Neural crest cell (in vitro differentiated cells): ENCODE results near the gene LETM1. TPM values are rescaled to one million over a fixed set of nuclear protein-coding genes. Genes with fewer than 3 reads are reported as not detected.

ENCODE experiments used
- DNase-seq: peaks from one replicate; pipeline ENCODE4 v3.0.0; 2021; ENCODE audit warnings: low read depth, mixed read lengths, low spot score
- H3K27ac Mint-ChIP-seq: one replicate; pipeline ENCODE4 v1.8.0; 2021; ENCODE audit warnings: mild to moderate bottlenecking, mixed read lengths; ENCODE audit not compliant: unreplicated experiment
- H3K27me3 Mint-ChIP-seq: 2 replicates; pipeline ENCODE4 v1.8.0; 2021; ENCODE audit warnings: low read depth, mild to moderate bottlenecking, mixed read lengths
- H3K36me3 Mint-ChIP-seq: 2 replicates; pipeline ENCODE4 v1.8.0; 2021; ENCODE audit warnings: low read depth, mild to moderate bottlenecking, mixed read lengths
- H3K4me1 Mint-ChIP-seq: 2 replicates; pipeline ENCODE4 v1.8.0; 2021; ENCODE audit warnings: mixed read lengths
- H3K4me3 Mint-ChIP-seq: one replicate; pipeline ENCODE4 v1.8.0; 2021; ENCODE audit warnings: mild to moderate bottlenecking, mixed read lengths
- H3K9me3 Mint-ChIP-seq: 2 replicates; pipeline ENCODE4 v1.8.0; 2021; ENCODE audit warnings: mixed read lengths
- total RNA-seq: library from RNA; stranded (reverse); gene quantifications from 2 replicates; pipeline ENCODE4 v1.2.1, GENCODE V29; 2021
- TF ChIP-seq, protein P1 (sequence below): fragments of 200-600 bp; sonication (generic); conservative IDR thresholded peaks from 2 replicates; pipeline ENCODE4 v1.5.0; 2021; ENCODE audit warnings: antibody characterized with exemption, mild to moderate bottlenecking

LETM1 gene
- total RNA-seq, 1 donor from 2014 or later = 60.6 TPM

DNA sequence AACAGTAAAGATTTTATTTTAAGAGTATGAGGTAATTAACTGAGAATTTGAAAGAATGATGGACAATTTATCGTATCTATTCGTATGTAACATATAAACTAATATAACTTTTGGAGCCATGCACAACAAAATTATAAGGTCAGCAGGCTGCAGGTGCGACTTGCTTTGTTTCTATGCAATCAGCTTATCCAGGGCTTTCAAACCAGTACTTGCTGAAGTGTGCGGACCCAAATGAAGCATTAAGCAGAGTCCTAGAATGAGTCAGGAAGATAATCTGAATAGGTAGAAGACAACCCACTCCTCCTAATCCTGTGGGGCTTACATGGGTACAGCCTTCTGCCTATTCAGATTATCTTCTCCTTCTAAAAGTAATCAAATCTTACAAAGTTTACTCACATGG is 17.3 kb upstream of the LETM1 start:
- TF ChIP-seq, protein P1, sequence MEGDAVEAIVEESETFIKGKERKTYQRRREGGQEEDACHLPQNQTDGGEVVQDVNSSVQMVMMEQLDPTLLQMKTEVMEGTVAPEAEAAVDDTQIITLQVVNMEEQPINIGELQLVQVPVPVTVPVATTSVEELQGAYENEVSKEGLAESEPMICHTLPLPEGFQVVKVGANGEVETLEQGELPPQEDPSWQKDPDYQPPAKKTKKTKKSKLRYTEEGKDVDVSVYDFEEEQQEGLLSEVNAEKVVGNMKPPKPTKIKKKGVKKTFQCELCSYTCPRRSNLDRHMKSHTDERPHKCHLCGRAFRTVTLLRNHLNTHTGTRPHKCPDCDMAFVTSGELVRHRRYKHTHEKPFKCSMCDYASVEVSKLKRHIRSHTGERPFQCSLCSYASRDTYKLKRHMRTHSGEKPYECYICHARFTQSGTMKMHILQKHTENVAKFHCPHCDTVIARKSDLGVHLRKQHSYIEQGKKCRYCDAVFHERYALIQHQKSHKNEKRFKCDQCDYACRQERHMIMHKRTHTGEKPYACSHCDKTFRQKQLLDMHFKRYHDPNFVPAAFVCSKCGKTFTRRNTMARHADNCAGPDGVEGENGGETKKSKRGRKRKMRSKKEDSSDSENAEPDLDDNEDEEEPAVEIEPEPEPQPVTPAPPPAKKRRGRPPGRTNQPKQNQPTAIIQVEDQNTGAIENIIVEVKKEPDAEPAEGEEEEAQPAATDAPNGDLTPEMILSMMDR = no peak
- peaks cover 45% of the 10 kb centered on the region for H3K4me1 Mint-ChIP-seq
- H3K27me3 Mint-ChIP-seq = peaks cover 8% of the 10 kb centered on the region
- peak overlapping the region; percentile 90 for H3K4me3 Mint-ChIP-seq
- DNase-seq = no peak
- no peak overlapping the region for H3K27ac Mint-ChIP-seq
- peaks cover 3% of the 10 kb centered on the region for H3K36me3 Mint-ChIP-seq
- no peaks in the 10 kb centered on the region for H3K9me3 Mint-ChIP-seq

DNA sequence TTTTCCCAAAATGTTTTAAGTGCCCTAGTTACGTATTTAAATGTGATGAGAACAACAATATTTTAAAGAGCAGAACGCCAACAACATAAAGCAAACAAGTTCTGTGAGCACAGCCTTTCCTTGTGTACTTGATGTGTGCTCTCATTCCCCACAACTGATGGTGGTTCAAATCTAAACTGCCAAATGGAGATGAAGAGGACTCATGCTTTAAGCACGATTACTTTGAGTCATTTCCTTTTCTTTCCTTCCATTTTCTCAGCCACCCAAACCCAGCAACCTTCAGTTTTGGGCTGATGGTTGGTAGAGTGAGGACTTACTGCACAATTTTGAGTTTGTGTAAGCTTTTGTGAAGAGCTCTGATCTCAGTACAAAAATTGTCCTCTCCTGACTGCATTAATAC is 16.9 kb upstream of the LETM1 start:
- TF ChIP-seq, protein P1 = no peak
- Mint-ChIP-seq H3K27ac (no peak overlapping the region), H3K9me3 (no peaks in the 10 kb centered on the region), H3K36me3 (peaks cover 3% of the 10 kb centered on the region), H3K4me3 (peak overlapping the region; percentile 90), H3K4me1 (peaks cover 44% of the 10 kb centered on the region), H3K27me3 (peaks cover 8% of the 10 kb centered on the region)
- DNase-seq = no peak

DNA sequence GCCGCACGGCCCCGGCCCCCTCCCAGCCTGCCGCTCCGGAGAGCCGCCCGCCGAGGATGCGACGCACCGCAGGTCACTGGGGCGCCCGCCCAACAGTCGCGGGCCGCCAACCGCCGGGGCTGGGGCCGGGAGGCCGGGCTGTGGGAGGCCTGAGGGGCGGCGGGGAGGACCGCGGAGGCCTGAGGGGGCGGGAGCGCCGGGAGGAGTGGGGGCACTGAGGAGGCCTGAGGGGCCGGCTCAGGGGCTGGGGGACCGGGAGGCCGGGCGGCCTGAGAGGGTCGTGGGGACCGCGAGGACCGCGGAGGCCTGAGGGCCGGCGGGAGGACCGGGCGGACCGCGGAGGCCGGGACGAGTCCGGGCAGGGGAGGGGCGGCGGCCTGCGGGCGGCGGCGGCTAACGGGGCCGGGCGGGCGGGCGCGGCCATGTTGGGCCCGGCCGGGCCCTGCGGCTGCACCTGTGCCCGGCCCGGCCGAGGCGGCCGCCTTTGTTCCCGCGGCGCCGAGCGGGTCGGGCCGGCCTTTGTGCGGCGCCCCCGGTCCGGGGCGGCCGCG is 15.6 kb upstream of the LETM1 start:
- H3K27me3 Mint-ChIP-seq = peaks cover 14% of the 10 kb centered on the region
- H3K4me1 Mint-ChIP-seq = peaks cover 41% of the 10 kb centered on the region
- H3K9me3 Mint-ChIP-seq = no peaks in the 10 kb centered on the region
- peaks cover 3% of the 10 kb centered on the region for H3K36me3 Mint-ChIP-seq
- H3K4me3 Mint-ChIP-seq = no peak overlapping the region
- TF ChIP-seq, protein P1 = no peak
- peak; percentile 47 for DNase-seq
- no peak overlapping the region for H3K27ac Mint-ChIP-seq

DNA sequence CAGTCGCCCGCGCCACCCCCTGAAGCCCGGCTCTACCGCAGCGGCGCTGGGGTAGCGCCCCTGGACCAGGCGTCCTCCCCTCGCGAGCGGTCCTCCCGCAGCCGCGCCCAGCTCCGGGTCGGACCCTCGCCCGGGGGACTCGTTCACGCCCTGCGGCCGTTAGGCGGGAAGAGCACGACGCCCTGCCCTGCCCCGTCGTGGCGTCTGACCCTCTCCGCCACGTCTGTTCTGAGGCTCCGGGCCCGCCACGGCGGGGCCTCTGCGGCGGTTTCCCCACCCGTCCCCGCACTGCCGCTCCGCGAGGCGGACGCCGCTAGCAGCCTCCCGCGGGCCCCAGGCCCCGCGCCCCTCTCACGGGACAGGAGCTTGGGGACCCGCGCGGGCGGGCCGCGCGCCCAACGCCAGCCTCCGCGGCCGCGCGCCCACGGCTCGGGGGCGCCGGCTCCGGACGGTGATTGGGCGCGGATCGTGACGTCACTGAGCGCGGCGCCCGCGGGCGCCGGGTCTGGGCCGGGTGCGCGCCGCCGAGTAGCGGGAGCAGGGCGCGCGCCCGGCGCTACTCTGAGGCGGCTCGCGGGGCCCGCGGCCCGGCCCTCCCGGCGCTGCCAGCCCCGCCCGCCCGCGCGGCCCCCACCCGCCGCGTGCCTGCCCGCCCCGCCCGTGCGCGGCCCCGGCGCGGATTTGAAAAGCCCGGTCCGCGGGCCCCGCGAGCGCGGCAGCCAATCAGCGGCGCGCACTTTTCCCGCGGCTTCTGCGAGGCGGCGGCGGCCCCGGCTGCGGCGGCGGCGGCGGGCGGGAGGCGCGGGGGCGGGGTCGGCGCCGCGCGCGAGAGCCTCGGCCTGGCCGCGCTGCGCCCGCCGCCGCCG is 14.9 kb upstream of the LETM1 start, which contains the start of gene NSD2:
TSS of gene NSD2 (plus strand) at position 816 of the 866 bp plus-strand sequence. CDS start 29,262 bp downstream, outside the sequence.
- Mint-ChIP-seq H3K4me3 (peak within 1 kb of the TSS; percentile 91), H3K9me3 (no peaks in the 10 kb centered on the region), H3K4me1 (peaks cover 45% of the 10 kb centered on the region), H3K27ac (peak within 1 kb of the TSS; percentile 85), H3K36me3 (peaks cover 3% of the 10 kb centered on the region), H3K27me3 (peaks cover 14% of the 10 kb centered on the region)
- DNase-seq = peak; percentile 78
- TF ChIP-seq, protein P1 = no peak

DNA sequence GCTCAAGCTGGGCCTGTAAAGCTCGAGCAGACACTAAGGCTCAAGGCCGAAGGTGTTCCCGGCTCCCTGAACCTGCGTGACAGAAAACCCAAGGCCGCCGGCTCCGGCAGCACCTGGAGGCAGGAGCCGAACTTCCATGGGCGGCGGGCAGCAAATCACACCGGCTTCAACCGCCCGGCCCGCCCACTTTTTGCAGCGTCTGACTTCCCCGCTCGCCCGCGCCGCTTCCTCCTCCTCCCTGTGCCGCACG is 14.3 kb upstream of the LETM1 start:
- peak; percentile 72 for DNase-seq
- TF ChIP-seq, protein P1 = no peak
- H3K4me1 Mint-ChIP-seq = peaks cover 50% of the 10 kb centered on the region
- H3K4me3 Mint-ChIP-seq = peak overlapping the region; percentile 91
- H3K36me3 Mint-ChIP-seq = peaks cover 3% of the 10 kb centered on the region
- no peak overlapping the region for H3K27ac Mint-ChIP-seq
- H3K9me3 Mint-ChIP-seq = no peaks in the 10 kb centered on the region
- peaks cover 14% of the 10 kb centered on the region for H3K27me3 Mint-ChIP-seq
